ENCODE data around the gene FAM50A.

GRCh38 chrX:154440623-154441357, 3.2 kb upstream of the FAM50A start:
- TF ChIP-seq CTCF (conservative IDR thresholded peaks at IDR 0.05; ENCODE audit: low read depth, low read length) (no peak), EZH2 (IDR thresholded peaks at IDR 0.05; ENCODE audit: low read length, unreplicated experiment) (no peak), EZH2phosphoT487 (IDR thresholded peaks at IDR 0.05; ENCODE audit: borderline replicate concordance, low read length) (no peak)

Data from PC-3 (cell line).